Liver (tissue), 9 donors: ENCODE measurements around the gene MAPT. TPM values are rescaled to one million over a fixed set of nuclear protein-coding genes. Genes with fewer than 3 reads are reported as not detected.

ENCODE experiments used
- DNase-seq: peaks from one replicate; pipeline ENCODE4 v3.0.0-alpha.2; 2017; ENCODE audit warnings: low spot score
- H3K27ac ChIP-seq, 2 donors: one replicate each; pipeline ENCODE4 v1.7.0; 2013; ENCODE audit warnings: inconsistent platforms in 2 of 2, low read length in 2 of 2, control low read depth in 1 of 2, low read depth in 1 of 2, mild to moderate bottlenecking in 1 of 2
- H3K27me3 ChIP-seq, 4 donors: one replicate each; pipeline versions ENCODE4 v1.6.1 to v1.7.0; 2013; ENCODE audit warnings: low read length in 3 of 4, inconsistent platforms in 1 of 4, mild to moderate bottlenecking in 1 of 4, moderate library complexity in 1 of 4; ENCODE audit not compliant: control insufficient read depth in 4 of 4, insufficient read depth in 4 of 4
- H3K36me3 ChIP-seq, 4 donors: one replicate each; pipeline versions ENCODE4 v1.6.1 to v1.7.0; 2013; ENCODE audit warnings: low read length in 3 of 4, mild to moderate bottlenecking in 3 of 4, low read depth in 1 of 4, moderate library complexity in 1 of 4; ENCODE audit not compliant: control insufficient read depth in 4 of 4, insufficient read depth in 3 of 4
- H3K4me1 ChIP-seq, 4 donors: one replicate each; pipeline versions ENCODE4 v1.6.1 to v1.7.0; 2013; ENCODE audit warnings: low read length in 3 of 4, mild to moderate bottlenecking in 3 of 4, moderate library complexity in 1 of 4; ENCODE audit not compliant: control insufficient read depth in 4 of 4, insufficient read depth in 4 of 4
- H3K4me3 ChIP-seq, 3 donors: one replicate each; pipeline versions ENCODE4 v1.6.1 to v1.7.0; 2013; ENCODE audit warnings: low read length in 3 of 3, control low read depth in 1 of 3, low read depth in 1 of 3, mild to moderate bottlenecking in 1 of 3
- H3K9ac ChIP-seq, 2 donors: one replicate each; pipeline ENCODE4 v1.7.0; 2013; ENCODE audit warnings: low read length in 2 of 2, mild to moderate bottlenecking in 2 of 2, moderate library complexity in 2 of 2, control low read depth in 1 of 2, low read depth in 1 of 2
- H3K9me3 ChIP-seq, 4 donors: one replicate each; pipeline versions ENCODE4 v1.6.1 to v1.7.0; 2013; ENCODE audit warnings: low read length in 3 of 4; ENCODE audit not compliant: control insufficient read depth in 4 of 4
- ATF3 ChIP-seq: IDR thresholded peaks from 2 replicates; pipeline ENCODE4 v1.6.1; 2016; ENCODE audit warnings: antibody characterized with exemption
- CTCF ChIP-seq: fragments of 150-350 bp; IDR thresholded peaks from 2 replicates; pipeline ENCODE4 v1.5.1; 2017; ENCODE audit warnings: improper control_type of control experiment, low read depth, low read length; ENCODE audit not compliant: missing input control
- EGR1 ChIP-seq, 2 donors: IDR thresholded peaks; 2 replicates each; pipeline ENCODE4 v1.6.1; 2016 to 2018; ENCODE audit warnings: antibody characterized with exemption in 2 of 2, low read depth in 2 of 2
- FOXA1 ChIP-seq: IDR thresholded peaks from 2 replicates; pipeline ENCODE4 v1.6.1; 2016; ENCODE audit warnings: antibody characterized with exemption
- GABPA ChIP-seq, 2 donors: IDR thresholded peaks in 1 of 2; conservative IDR thresholded peaks in 1 of 2; 2 replicates each; pipeline ENCODE4 v1.6.1; 2016; ENCODE audit warnings: antibody characterized with exemption in 2 of 2, mild to moderate bottlenecking in 1 of 2, moderate library complexity in 1 of 2
- HNF4A ChIP-seq, 2 donors: conservative IDR thresholded peaks; 2 replicates each; pipeline ENCODE4 v1.6.1; 2016; ENCODE audit warnings: antibody characterized with exemption in 2 of 2, mild to moderate bottlenecking in 2 of 2
- HNF4G ChIP-seq: IDR thresholded peaks from 2 replicates; pipeline ENCODE4 v1.6.1; 2016; ENCODE audit warnings: antibody characterized with exemption
- JUND ChIP-seq, 2 donors: IDR thresholded peaks; 2 replicates each; pipeline ENCODE4 v1.6.1; 2016; ENCODE audit warnings: antibody characterized with exemption in 2 of 2
- MAX ChIP-seq: IDR thresholded peaks from 2 replicates; pipeline ENCODE4 v1.6.1; 2016; ENCODE audit warnings: antibody characterized with exemption
- REST ChIP-seq: IDR thresholded peaks from 2 replicates; pipeline ENCODE4 v1.6.1; 2016; ENCODE audit warnings: antibody characterized with exemption, mild to moderate bottlenecking
- RXRA ChIP-seq, 2 donors: IDR thresholded peaks; 2 replicates each; pipeline ENCODE4 v1.6.1; 2017 to 2018; ENCODE audit warnings: antibody characterized with exemption in 2 of 2, mild to moderate bottlenecking in 1 of 2
- SP1 ChIP-seq: IDR thresholded peaks from 2 replicates; pipeline ENCODE4 v1.6.1; 2018; ENCODE audit warnings: antibody characterized with exemption, mild to moderate bottlenecking
- TAF1 ChIP-seq: conservative IDR thresholded peaks from 2 replicates; pipeline ENCODE4 v1.6.1; 2016; ENCODE audit warnings: antibody characterized with exemption, mild to moderate bottlenecking
- YY1 ChIP-seq: IDR thresholded peaks from 2 replicates; pipeline ENCODE4 v1.6.1; 2016; ENCODE audit warnings: antibody characterized with exemption, mild to moderate bottlenecking
- ZBTB33 ChIP-seq: IDR thresholded peaks from 2 replicates; pipeline ENCODE4 v1.6.1; 2016; ENCODE audit warnings: antibody characterized with exemption
- WGBS: extraction: QIAGEN DNeasy Blood & Tissue Kit; methylation state at CpG from one replicate; pipeline ENCODE4 v1.1.7; 2013; 5-methylcytosine and 5-hydroxymethylcytosine counted together
- polyA plus RNA-seq, 2 donors: library from polyadenylated mRNA; stranded (reverse) in 1 of 2; unstranded in 1 of 2; fragments of 200-250 nt in 1 of 2; fragments of >200 nt in 1 of 2; fragmentation: Nextera tagmentation in 1 of 2; extraction: Ambion mirVana in 1 of 2; gene quantifications; one replicate each; pipeline versions ENCODE4 v1.2.1 to v1.2.3, GENCODE V29; 2013 to 2015
- total RNA-seq, 2 donors: library from RNA; depleted of rRNA; stranded (reverse); fragments of >200 nt; gene quantifications; one replicate each; pipeline ENCODE4 v1.2.3, GENCODE V29; 2014
- donor health status: healthy.
- donor health status: healthy.
- donor health status: healthy.
- donor health status: healthy.
- donor health status: healthy.

MAPT gene
- total and polyA plus RNA-seq, 4 donors, result 0.05 to 0.67 (median 0.27) TPM

GRCh38 chr17:45848868-45849535 lies 45.4 kb upstream of the MAPT start:
- DNase-seq, result no peak
- 81% methylated on average over 15 of the region's 15 CpGs for WGBS

More at GRCh38 chr17:45848868-45849535, 45.4 kb upstream of the MAPT start:
- no peaks in the 10 kb centered on the region for H3K4me1 ChIP-seq
- TF ChIP-seq YY1, result no peak
- TF ChIP-seq JUND (IDR thresholded peaks at IDR 0.05), result no peak
- no peak for TF ChIP-seq RXRA (IDR thresholded peaks at IDR 0.05)
- TF ChIP-seq HNF4A (conservative IDR thresholded peaks at IDR 0.05), result no peak
- TF ChIP-seq REST, result no peak
- no peak for TF ChIP-seq FOXA1
- TF ChIP-seq CTCF, result no peak
- no peak for TF ChIP-seq EGR1 (IDR thresholded peaks at IDR 0.05; ENCODE audit: low read depth in 2 of 2)
- TF ChIP-seq MAX, result no peak
- no peak for TF ChIP-seq HNF4G
- no peak for TF ChIP-seq ZBTB33
- TF ChIP-seq SP1, result no peak
- TF ChIP-seq ATF3, result no peak
- TF ChIP-seq TAF1, result no peak
- TF ChIP-seq GABPA (IDR thresholded peaks at IDR 0.05 in 1 of 2, conservative IDR thresholded peaks at IDR 0.05 in 1 of 2), result no peak
- H3K9ac ChIP-seq, result no peak overlapping the region
- no peak overlapping the region for H3K4me3 ChIP-seq
- H3K9me3 ChIP-seq, result no peaks in the 10 kb centered on the region
- no peaks in the 10 kb centered on the region for H3K27me3 ChIP-seq
- H3K36me3 ChIP-seq, result no peaks in the 10 kb centered on the region
- no peak overlapping the region for H3K27ac ChIP-seq
